ENCODE measurements around the gene SLC6A2.

The SLC6A2 gene

DNA sequence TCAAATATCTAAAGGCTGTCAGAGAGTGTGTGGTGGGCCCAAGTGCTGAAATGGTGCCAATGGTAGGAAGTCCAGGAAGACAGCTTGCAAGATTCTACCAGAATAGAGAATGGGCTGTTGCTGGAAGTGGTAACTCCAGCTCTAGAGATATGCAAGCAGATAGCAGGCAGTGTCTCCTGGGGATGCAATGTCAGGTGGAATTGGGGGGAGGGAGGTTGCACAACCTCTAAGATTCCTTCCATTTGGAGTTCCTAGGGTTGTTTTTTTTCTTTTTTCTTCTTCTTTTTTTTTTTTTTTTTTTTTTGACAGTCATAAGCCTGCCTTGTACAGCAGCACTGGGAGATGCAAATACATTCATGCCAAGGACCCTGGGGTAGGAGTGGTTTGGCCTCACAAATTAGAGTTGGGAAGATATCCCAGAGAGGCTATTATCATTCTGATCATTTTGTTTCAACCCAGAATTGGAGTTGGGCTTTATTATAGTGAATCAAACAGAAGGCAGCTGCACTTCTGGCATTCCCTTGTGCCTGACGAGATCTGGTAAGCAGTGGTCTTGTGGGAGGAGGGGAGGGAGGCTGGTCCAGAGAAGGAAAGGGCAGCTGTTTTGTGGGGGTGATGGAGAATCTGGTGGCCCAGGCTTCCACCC is 51.1 kb downstream of the SLC6A2 start:
- POLR2A ChIA-PET (ENCODE audit: low non-redundant PET), result interaction anchor here (0.7 kb wide), 1 partner anchor 639 kb away, joined by 9 read pairs; no protein-coding TSS in a partner anchor
- no peak for TF ChIP-seq CTCF (conservative IDR thresholded peaks at IDR 0.05; ENCODE audit: low read depth)
- no peak for DNase-seq (ENCODE audit: low spot score)
- no peak overlapping the region for H3K27ac ChIP-seq
- CTCF ChIA-PET, result interaction anchor here (0.5 to 1.2 kb wide), 4 partner anchors 9 to 242 kb away, joined by 3 to 7 read pairs (median 5); no protein-coding TSS in a partner anchor

DNA sequence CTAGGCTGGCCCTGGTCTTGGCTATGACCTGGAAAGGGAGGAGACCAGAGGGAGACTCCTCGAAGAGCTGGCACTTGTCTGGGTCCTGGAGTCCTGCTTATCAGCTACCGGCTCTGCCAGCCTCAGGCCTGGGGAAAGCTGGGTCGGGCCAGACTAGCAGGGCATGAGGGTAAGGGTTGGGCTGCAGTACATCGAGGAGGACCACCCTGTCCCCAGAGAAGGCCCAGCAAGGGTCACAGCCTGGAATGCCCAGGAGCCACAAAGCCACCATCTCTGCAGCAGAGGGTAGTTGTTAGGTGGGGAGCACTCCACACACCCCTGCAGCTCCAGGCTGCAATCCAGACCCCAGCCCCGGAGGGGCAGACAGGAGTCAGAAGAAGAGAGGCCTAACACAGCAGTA is 54.0 kb downstream of the SLC6A2 start:
- ChIA-PET POLR2A (ENCODE audit: low non-redundant PET) (no interaction called here), CTCF (interaction anchor here (0.6 kb wide), 1 partner anchor 230 kb away, joined by 5 read pairs; no protein-coding TSS in a partner anchor)
- H3K27ac ChIP-seq, result no peak overlapping the region
- no peak for TF ChIP-seq CTCF (conservative IDR thresholded peaks at IDR 0.05; ENCODE audit: low read depth)
- no peak for DNase-seq (ENCODE audit: low spot score)

- TF ChIP-seq CTCF (conservative IDR thresholded peaks at IDR 0.05; ENCODE audit: low read depth), result no peak
- peak; percentile 14 for DNase-seq (ENCODE audit: low spot score)
- POLR2A ChIA-PET (ENCODE audit: low non-redundant PET), result no interaction called here
- H3K27ac ChIP-seq, result no peak overlapping the region
- CTCF ChIA-PET, result interaction anchor here (0.6 to 0.7 kb wide), 2 partner anchors 231 to 246 kb away, joined by 3 to 5 read pairs; no protein-coding TSS in a partner anchor
Observed at GRCh38 chr16:55710466-55710865, 54.7 kb downstream of the SLC6A2 start.

DNA sequence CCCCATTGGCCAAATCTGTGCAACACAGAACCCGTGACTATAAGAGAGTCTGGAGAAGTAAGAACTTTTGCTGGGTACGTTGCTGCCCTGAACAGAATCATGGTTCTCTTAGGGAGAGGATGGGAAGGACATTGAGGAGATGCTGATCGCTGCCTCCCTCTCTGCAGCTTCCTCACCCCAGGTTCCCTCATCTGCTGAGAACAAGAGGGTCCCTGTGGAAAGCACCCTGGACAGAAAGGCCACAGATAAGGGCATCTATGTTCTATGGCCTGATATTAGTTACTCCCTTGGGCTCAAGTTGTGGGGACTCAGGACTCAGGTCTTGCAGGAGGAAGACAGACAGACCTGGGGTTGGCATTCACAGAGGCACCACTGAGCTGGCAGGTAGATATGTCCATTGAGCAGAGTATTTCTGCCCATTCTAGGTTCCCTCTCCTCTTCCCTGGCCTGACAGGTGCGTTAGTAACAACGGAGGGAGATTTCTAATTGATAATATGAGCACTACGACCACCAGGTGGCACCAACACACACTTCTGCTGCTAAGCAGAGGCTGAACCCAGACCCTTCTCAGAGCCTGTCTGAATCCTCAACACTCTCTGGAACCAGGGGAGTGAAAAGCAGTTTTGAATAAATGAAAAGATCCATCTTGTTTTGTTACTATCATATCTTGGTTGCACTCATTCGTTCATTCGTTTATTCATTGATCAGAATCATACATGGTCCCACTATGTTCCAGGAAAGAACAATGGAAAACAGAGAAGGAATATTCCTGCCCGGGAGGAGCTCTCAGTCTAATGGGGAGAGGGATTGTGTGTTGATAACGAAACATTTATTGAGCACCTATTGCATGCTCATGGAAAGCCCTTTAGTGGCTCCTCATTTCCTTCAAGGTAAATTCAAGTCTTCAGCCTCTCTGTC is 56.4 kb downstream of the SLC6A2 start:
- peak; percentile 60 for DNase-seq (ENCODE audit: low spot score)

DNA sequence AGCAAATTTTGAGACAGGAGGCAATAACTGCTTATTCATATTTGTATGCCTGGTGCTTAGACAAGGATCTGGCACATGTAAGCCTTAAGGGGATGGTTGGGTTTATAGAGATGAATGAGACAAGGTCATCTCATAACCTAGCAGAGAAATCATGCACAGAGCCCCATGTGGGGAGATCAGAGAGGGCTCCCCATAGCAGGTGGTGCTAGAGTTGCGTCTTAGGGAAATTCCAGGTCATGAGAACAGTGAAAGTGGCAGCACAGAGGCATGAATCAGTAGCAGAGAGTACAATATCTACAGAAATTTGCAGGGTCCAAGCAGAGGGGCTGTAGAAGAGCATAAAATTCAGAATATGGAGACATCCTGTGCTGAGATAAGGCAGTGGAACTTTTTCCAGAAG is 57.3 kb downstream of the SLC6A2 start:
- TF ChIP-seq CTCF (conservative IDR thresholded peaks at IDR 0.05; ENCODE audit: low read depth), result no peak
- ChIA-PET POLR2A (ENCODE audit: low non-redundant PET) (no interaction called here), CTCF (interaction anchor here (1.1 to 1.5 kb wide), 3 partner anchors 39 to 248 kb away, joined by 4 to 6 read pairs (median 5); no protein-coding TSS in a partner anchor)
- H3K27ac ChIP-seq, result no peak overlapping the region
- DNase-seq (ENCODE audit: low spot score), result no peak

More for the DNA sequence above, 56.4 kb downstream of the SLC6A2 start:
- ChIA-PET POLR2A (ENCODE audit: low non-redundant PET) (no interaction called here), CTCF (interaction anchor here (0.7 to 1.5 kb wide), 4 partner anchors 40 to 247 kb away, joined by 3 to 6 read pairs (median 4); no protein-coding TSS in a partner anchor)
- TF ChIP-seq CTCF (conservative IDR thresholded peaks at IDR 0.05; ENCODE audit: low read depth), result peak; percentile 72
- no peak overlapping the region for H3K27ac ChIP-seq

- CTCF ChIA-PET, result no interaction called here
Observed at GRCh38 chr16:55717326-55717725, 61.5 kb downstream of the SLC6A2 start.

More at GRCh38 chr16:55717326-55717725, 61.5 kb downstream of the SLC6A2 start:
- no peak for TF ChIP-seq CTCF (conservative IDR thresholded peaks at IDR 0.05; ENCODE audit: low read depth)
- no peak for DNase-seq (ENCODE audit: low spot score)
- POLR2A ChIA-PET (ENCODE audit: low non-redundant PET), result no interaction called here
- no peak overlapping the region for H3K27ac ChIP-seq

All from RWPE1 (cell line).